NCI-H2029 (cell line): ENCODE data around the gene CCSER1.
"Not testable (repeated sequence)": the region's sequence is repeated elsewhere in the genome, so short reads cannot be mapped to it uniquely, and the experiment has no call there.

Experiments
- DNase-seq: peaks from one replicate; lab custom pipeline; 2025; lab: John Stamatoyannopoulos, UW

The CCSER1 gene

GRCh38 chr4:91170768-91171167 is 1043.6 kb downstream of the CCSER1 start:
- DNase-seq: no peak

GRCh38 chr4:91171217-91171616 is 1044.0 kb downstream of the CCSER1 start:
- peak; percentile 10 for DNase-seq

- not testable (repeated sequence) for DNase-seq
Observed at GRCh38 chr4:91185061-91185460, 1057.9 kb downstream of the CCSER1 start.

GRCh38 chr4:91198951-91199350 is 1071.8 kb downstream of the CCSER1 start:
- peak; percentile 64 for DNase-seq

- no peak for DNase-seq
Observed at GRCh38 chr4:91207535-91207934, 1080.3 kb downstream of the CCSER1 start.

- DNase-seq: no peak
Observed at GRCh38 chr4:91212211-91212610, 1085.0 kb downstream of the CCSER1 start.

- DNase-seq: not testable (repeated sequence)
Observed at GRCh38 chr4:91217831-91218403, 1090.7 kb downstream of the CCSER1 start.

- DNase-seq: no peak
Observed at GRCh38 chr4:91220315-91220714, 1093.1 kb downstream of the CCSER1 start.

- no peak for DNase-seq
Observed at GRCh38 chr4:91222014-91222413, 1094.8 kb downstream of the CCSER1 start.

GRCh38 chr4:91226867-91227266 is 1099.7 kb downstream of the CCSER1 start:
- no peak for DNase-seq

GRCh38 chr4:91228659-91229058 is 1101.5 kb downstream of the CCSER1 start:
- DNase-seq: no peak

GRCh38 chr4:91233164-91233563 is 1106.0 kb downstream of the CCSER1 start:
- no peak for DNase-seq

GRCh38 chr4:91243132-91243531 is 1115.9 kb downstream of the CCSER1 start:
- peak; percentile 39 for DNase-seq

- no peak for DNase-seq
Observed at GRCh38 chr4:91256043-91256442, 1128.8 kb downstream of the CCSER1 start.

- DNase-seq: no peak
Observed at GRCh38 chr4:91256751-91257150, 1129.6 kb downstream of the CCSER1 start.

GRCh38 chr4:91257721-91258120 is 1130.5 kb downstream of the CCSER1 start:
- DNase-seq: no peak

GRCh38 chr4:91258326-91258725 is 1131.1 kb downstream of the CCSER1 start:
- no peak for DNase-seq

- no peak for DNase-seq
Observed at GRCh38 chr4:91267543-91267942, 1140.3 kb downstream of the CCSER1 start.

GRCh38 chr4:91268481-91268880 is 1141.3 kb downstream of the CCSER1 start:
- DNase-seq: not testable (repeated sequence)

GRCh38 chr4:91268913-91269312 is 1141.7 kb downstream of the CCSER1 start:
- no peak for DNase-seq

GRCh38 chr4:91279899-91280298 is 1152.7 kb downstream of the CCSER1 start:
- no peak for DNase-seq

- peak; percentile 84 for DNase-seq
Observed at GRCh38 chr4:91280551-91281290, 1153.5 kb downstream of the CCSER1 start.

GRCh38 chr4:91282217-91282616 is 1155.0 kb downstream of the CCSER1 start:
- DNase-seq: no peak

- DNase-seq: no peak
Observed at GRCh38 chr4:91283726-91284230, 1156.6 kb downstream of the CCSER1 start.
